ENCODE data around the gene SDHAF2. TPM values are rescaled to one million over a fixed set of nuclear protein-coding genes. Genes with fewer than 3 reads are reported as not detected.

SDHAF2 gene
- total and polyA plus RNA-seq, 9 of the 15 experiments (the other 6 are each of a cell fraction or from before 2014, with no cell fraction given): 21.2 to 144 (median 40.4) TPM

GRCh38 chr11:61447601-61448551 lies 18.0 kb downstream of the SDHAF2 start:
- POLR2A ChIA-PET: interaction anchor here (1.0 to 3.9 kb wide), 3 partner anchors 17 to 28 kb away, joined by 3 to 32 read pairs (median 6); partner anchors contain the start of genes CPSF7 and SDHAF2
- DNase-seq (ENCODE audit: extremely low read depth in 1 of 4, low spot score in 3 of 4) (no peak), ATAC-seq (no peak), FAIRE-seq (no peak)
- H3K27me3 ChIP-seq (ENCODE audit: control insufficient read depth in 2 of 2, insufficient read depth in 2 of 2, low read length in 2 of 2): no peaks in the 10 kb centered on the region; a peak in 1 of 5 replicates
- no peak overlapping the region for H3K4me3 ChIP-seq
- H3K9me3 ChIP-seq (replicated peaks; ENCODE audit: control insufficient read depth, insufficient read depth, low read depth, low read length): no peaks in the 10 kb centered on the region
- WGBS (ENCODE audit: insufficient coverage, low coverage, missing lambda C conversion rate): 95% methylated on average over 12 of the region's 12 CpGs
- H3K9me1 ChIP-seq (ENCODE audit: control insufficient read depth, insufficient read depth, low read length): no peaks in the 10 kb centered on the region
- 0 out of 3 replicates have a peak, but pooled peaks cover 6% of the 10 kb centered on the region for H3K79me2 ChIP-seq (ENCODE audit: control insufficient read depth, insufficient read depth, low read length)
- TF ChIP-seq PKNOX1 (IDR thresholded peaks at IDR 0.05) (no peak), KDM1A (IDR thresholded peaks at IDR 0.05) (0 out of 4 replicates have a peak, but pooled peaks of 1 of the 2 experiments have one; percentile 25), SUPT5H (IDR thresholded peaks at IDR 0.05) (peak; percentile 20; the same call in 1 of the 2 replicates), ZNF408 (CRISPR knock-in tag; IDR thresholded peaks at IDR 0.05; ENCODE audit: low read depth) (no peak), ESRRA (IDR thresholded peaks at IDR 0.05; ENCODE audit: borderline replicate concordance, low read depth) (peak; percentile 81), ZNF395 (CRISPR knock-in tag; IDR thresholded peaks at IDR 0.05) (no peak), NFE2L1 (tag; IDR thresholded peaks at IDR 0.05; ENCODE audit: borderline replicate concordance, low read depth) (no peak), ZZZ3 (IDR thresholded peaks at IDR 0.05) (no peak), UBTF (IDR thresholded peaks at IDR 0.05; ENCODE audit: borderline replicate concordance in 1 of 2, low read depth in 2 of 2, low read length in 2 of 2) (no peak), NRF1 (conservative IDR thresholded peaks at IDR 0.05 in 1 of 2, IDR thresholded peaks at IDR 0.05 in 1 of 2) (no peak), HMG20A (CRISPR knock-in tag; conservative IDR thresholded peaks at IDR 0.05) (no peak), RBM25 (IDR thresholded peaks at IDR 0.05; ENCODE audit: low read depth, low read length, severe bottlenecking) (peak; percentile 89)
- TF ChIP-seq, protein P1, sequence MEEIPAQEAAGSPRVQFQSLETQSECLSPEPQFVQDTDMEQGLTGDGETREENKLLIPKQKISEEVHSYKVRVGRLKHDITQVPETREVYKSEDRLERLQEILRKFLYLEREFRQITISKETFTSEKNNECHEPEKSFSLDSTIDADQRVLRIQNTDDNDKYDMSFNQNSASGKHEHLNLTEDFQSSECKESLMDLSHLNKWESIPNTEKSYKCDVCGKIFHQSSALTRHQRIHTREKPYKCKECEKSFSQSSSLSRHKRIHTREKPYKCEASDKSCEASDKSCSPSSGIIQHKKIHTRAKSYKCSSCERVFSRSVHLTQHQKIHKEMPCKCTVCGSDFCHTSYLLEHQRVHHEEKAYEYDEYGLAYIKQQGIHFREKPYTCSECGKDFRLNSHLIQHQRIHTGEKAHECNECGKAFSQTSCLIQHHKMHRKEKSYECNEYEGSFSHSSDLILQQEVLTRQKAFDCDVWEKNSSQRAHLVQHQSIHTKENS (CRISPR knock-in tag; IDR thresholded peaks at IDR 0.05): no peak
- H2AFZ ChIP-seq (ENCODE audit: low read depth, low read length): no peak overlapping the region
- H3K9ac ChIP-seq (ENCODE audit: insufficient read depth in 1 of 2, low read depth in 2 of 2, low read length in 2 of 2): no peak overlapping the region
- CTCF ChIA-PET (ENCODE audit: low intra/inter-chr PET ratio): no interaction called here
- BruUV-seq (replicated peaks): no TSS peak
- no peak overlapping the region for H3K27ac ChIP-seq (ENCODE audit: extremely low read depth, low read depth, low read length)
- H3K4me1 ChIP-seq (replicated peaks in 1 of 2; ENCODE audit: control insufficient read depth in 2 of 2, insufficient read depth in 2 of 2, low read length in 2 of 2): peaks cover 0 to 4% of the 10 kb centered on the region in 2 experiments; a peak in 2 of 5 replicates
- no peak overlapping the region for H3K4me2 ChIP-seq (ENCODE audit: insufficient read depth, low read length)
- intact Hi-C loops (cut with micrococcal nuclease): no loop called here
- in situ Hi-C loops (cut with MboI): no loop called here
- H3K36me3 ChIP-seq (ENCODE audit: control insufficient read depth, insufficient read depth, low read length): peaks cover 62% of the 10 kb centered on the region
- 0 out of 2 replicates have a peak, but pooled peaks cover 6% of the 10 kb centered on the region for H4K20me1 ChIP-seq (replicated peaks; ENCODE audit: control insufficient read depth, insufficient read depth, low read length)
